AG20443 (cell line): ENCODE results near the gene DDR1.
"Not testable (repeated sequence)": the region's sequence is repeated elsewhere in the genome, so short reads cannot be mapped to it uniquely, and the experiment has no call there.

Source experiments
- DNase-seq: peaks from one replicate; pipeline ENCODE4 v3.0.0; 2012; ENCODE audit warnings: low spot score, mixed read lengths

The DDR1 gene

DNA sequence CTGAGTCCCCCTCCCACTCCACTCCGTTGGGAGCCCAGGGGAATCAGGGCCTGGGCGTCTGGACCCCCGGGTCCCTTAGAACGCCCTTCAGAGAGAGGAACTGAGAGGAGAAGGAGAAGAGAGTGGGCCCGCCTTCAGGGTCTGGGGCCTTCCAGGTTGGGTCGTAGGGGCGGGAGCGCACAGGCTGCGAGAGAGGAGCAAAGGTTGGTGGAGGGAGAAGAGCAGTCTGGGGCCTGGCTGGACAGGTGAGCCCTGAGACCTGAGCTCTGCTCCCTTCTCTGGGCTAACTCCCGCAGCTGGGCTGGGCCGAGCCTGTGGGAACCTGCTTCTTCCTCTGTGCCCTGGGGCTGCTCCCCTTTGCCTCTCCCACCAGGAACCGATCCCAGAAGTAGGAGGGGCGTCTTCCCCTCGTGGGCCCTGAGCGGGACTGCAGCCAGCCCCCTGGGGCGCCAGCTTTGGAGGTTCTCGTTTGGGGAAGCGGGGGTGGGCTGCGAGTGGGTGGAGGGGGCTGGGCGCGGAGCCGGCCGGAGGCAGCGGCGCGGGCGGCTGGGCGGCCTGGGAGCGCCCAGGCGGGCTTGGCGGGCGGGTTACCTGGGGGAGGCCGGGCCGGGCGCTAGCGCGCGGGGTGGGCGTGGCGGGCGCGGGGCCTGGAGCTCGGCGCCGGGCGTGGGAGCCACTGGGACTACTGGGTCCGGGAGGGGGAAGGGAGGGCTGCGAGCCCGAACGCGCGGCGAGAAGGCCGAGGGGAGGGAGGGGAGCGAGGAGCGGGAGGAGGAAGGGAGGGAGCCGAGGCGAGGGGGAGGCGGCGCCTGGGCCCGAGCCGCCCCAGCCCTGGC, at the start of gene DDR1:
TSS of gene DDR1 (plus strand) at position 835 of the 836 bp plus-strand sequence. CDS start 4,211 bp downstream, outside the sequence.
- DNase-seq, result peak; percentile 87

DNA sequence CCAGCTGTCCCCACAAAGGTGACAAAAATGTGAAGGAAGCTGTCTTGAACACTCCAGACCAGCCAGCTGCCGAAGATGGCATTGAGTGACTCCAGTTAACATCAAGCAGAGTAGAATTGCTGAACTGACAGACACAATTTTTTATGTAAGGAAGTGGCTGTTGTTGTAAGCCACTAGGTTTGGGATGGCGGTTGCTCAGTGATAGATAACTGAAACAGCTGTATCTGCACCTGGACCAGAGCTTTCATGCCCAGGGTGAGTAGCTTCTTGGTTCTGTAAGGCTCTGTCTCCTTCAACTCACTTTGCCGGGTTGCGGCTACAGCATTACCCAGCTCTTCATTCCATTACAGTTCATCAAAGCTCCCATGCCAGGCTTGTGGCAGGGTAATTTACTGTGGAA, 49.7 kb upstream of the DDR1 start:
- no peak for DNase-seq

DNA sequence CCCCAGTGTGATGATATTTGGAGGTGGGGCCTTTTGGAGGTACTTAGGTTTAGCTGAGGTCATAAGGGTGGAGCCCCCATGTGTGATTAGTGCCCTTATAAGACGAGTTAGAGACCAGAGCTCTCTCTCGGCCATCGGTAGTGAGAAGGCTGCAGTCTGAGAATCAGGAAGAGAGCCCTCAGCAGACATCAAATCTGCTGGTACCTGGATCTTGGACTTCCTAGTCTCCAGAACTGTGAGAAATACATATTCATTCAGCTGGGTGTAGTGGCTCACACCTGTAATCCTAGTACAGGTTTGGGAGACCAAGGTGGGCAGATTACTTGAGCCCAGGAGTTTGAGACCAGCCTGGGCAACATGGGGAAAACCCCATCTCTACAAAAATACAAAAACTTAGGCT, 48.7 kb upstream of the DDR1 start:
- no peak for DNase-seq

DNA sequence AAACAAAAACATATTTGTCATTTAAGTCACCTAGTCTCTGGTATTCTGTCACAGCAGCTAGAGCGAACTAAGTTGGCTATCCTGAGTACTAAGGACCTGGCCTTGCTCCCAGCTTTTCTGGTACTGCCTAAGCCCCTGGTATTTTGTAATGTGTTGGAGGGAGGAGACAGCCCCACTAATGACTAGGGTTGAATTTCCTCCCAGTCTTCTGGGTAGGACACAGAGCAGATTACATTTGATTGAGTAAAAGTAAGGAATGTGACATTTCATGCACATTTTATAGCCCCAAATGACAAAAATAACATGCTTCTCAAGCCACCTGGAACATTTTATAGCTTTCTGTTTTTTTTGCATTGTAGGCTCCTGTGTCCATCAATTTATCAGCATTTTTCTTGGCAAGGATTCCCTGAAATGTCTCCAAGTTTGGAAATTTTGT, 47.9 kb upstream of the DDR1 start:
- peak; percentile 81 for DNase-seq

DNA sequence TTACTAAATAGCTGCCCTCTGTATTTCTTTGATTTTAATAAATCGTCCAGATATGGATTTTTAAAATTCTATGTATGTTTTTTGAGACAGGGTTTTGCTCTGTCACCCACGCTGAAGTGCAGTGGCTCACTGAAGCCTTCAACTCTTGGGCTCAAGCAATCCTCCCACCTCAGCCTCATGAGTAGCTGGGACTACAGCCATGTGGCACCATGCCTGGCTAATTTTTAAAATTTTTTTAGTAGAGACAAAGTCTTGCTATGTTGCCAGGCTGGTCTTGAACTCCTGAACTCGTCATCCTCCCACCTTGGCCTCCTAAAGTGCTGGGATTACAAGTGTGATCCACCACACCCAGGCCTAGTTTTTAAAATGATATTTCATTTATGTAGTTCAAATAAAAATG, 47.4 kb upstream of the DDR1 start:
- DNase-seq, result no peak

DNA sequence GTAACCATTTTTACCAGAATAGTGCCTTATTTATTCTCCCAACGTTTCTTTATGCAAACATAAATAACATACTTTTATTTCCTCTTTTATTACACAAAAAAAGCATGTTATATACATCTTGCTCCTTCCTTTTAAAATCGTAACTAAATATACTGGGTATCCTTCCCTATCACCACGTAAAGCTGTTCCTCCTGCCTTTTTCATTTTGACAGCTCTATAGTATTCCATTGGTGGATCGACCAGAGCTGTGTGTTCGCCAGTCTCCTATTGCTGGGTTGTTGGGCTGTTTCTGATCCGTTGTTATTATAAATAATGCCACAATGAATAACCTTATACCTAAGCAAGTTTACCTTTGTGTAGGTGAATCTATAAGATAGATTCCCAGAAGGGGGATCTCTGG, 46.9 kb upstream of the DDR1 start:
- no peak for DNase-seq

DNA sequence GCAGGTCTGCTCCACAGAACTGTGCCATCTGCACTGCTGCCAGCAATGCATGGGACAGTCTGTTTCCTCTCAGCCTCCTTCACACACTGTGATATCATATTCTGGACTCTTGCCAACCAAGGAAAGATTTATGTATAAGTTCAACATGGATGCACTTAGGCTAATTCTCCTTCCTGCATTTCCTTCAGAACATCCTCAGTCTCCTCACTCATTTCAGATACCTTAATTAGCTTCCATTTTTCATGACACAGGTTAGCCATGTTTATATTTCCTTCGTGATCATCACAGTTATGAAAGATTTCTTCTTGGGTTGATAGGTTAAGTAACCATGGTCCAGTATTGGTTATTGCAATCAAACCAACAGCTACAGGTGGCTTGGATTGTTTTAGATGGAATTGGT, 46.4 kb upstream of the DDR1 start:
- DNase-seq, result no peak

DNA sequence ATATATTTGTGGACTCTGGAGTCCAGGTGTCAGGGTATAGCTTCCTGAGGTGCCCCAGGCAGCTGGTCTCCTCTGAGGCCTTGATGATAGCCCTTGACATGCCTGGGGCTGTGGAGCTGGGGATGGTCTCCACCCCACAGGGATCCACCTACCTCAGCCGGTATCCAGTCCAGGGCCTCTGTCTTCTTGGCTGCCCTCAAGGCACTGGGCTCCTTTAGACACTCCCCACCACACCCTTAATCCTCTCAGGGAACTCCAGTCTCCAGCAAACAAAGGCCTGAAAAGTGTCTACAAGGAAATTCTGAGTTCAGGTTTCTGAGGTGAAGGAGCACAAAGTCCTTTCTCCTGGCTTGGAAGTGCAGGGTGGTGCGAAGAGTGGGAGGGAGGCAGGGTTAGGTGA, 44.6 kb upstream of the DDR1 start:
- no peak for DNase-seq

DNA sequence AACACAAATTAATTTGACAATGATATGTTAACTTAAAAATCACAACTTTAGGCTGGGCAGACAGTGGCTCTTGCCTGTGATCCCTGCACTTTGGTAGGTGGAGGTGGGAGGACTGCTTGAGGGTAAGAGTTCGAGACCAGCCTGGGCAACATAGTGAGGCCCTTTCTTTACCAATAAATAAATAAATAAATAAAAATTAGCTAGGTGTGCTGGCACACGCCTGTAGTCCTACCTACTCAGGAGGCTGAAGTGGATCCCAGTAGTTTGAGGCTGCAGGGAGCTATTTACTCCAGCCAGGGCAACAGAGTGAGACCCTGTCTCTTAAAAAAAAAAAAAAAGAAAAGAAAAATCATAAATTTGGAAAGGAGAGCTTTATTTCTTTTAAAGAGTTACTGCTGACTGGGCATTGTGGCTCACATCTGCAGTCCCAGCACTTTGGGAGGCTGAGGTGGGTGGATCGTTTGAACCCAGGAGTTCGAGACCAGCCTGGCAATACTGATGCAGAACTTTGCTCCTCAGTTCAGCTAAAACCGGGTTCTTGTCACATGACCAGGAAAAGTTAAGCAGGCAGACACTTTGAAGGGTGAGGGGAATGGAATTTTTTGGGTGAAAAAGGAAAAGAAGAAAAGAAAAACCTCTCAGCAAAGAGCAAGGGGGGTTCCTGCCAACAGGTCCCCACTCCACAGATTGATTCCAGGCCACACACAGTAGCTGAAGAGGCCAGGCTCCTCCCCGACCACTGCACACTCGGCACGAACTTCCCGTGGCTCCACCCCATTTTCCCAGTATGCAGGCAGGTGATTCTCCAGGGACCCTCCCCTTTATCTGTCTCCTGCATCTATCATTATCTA, 44.0 kb upstream of the DDR1 start:
- DNase-seq, result no peak

DNA sequence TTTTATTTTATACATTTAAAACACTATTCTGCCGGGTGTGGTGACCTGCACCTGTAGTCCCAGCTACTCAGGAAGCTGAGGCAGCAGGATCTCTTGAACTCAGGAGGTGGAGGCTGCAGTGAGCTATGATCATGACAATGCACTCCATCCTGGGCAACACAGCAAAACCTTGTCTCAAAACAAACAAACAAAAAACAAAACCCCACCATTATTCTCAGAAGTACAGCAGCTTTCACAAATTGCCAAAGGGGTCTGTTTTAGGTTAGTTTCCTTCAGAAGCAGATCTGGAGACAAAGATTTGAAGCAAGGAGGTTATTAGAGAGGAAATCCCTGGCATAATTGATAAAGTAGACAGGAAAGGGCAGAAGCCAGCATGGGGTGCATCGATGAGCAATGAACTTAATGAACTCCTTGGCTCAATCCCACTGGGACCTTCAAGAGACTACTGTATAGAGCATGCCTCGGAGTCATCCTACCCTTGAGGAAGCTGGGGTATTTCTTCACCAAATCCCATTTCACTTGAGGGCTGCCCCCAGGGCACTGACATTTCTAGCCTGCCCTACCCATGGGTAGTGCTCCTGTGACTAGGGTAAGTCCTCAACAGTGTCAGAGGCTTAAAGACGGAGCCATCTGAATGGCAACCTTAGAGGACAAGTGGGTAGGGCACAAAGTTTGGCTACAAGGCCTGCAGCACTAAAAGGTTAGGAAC, 43.2 kb upstream of the DDR1 start:
- DNase-seq, result no peak

DNA sequence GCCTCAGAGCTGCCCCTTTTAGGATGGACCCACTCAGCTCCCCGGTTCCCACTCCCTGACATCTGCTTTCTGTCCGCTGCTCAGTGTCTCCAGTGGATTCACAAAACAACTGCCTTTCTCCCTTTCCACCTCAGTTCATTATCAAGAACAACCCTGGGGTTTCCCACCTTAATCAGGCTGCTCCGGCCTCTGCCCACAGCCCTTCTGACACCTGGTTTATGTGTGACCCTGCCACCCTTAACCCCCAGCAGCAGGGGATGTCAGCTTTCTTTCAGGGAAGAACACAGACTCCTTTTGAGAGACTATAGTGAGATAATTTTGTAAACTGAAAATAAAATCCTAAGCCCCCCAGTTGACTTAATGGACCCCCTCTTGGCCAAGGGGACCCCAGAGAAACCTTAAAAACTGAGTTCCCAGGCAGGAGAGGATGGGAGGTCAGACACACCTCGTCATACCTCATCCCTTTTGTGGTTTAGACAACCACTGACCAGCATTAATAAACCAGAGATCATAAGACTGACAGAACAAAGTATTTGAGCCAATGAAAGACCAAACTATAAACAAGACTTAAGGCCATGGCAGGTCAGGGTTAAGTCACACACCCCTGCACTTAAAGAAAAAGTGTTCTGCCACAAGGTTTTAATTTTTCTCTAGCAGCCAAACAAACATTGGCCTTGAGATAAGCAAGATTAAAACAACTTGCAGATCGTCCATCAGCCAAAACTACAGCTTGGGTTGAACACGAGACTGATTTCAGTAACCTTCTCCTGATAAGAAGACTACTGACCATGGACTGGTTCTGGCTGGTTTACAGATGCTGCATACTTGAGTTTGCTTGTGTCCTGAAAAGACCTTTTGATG, 42.4 kb upstream of the DDR1 start:
- no peak for DNase-seq

DNA sequence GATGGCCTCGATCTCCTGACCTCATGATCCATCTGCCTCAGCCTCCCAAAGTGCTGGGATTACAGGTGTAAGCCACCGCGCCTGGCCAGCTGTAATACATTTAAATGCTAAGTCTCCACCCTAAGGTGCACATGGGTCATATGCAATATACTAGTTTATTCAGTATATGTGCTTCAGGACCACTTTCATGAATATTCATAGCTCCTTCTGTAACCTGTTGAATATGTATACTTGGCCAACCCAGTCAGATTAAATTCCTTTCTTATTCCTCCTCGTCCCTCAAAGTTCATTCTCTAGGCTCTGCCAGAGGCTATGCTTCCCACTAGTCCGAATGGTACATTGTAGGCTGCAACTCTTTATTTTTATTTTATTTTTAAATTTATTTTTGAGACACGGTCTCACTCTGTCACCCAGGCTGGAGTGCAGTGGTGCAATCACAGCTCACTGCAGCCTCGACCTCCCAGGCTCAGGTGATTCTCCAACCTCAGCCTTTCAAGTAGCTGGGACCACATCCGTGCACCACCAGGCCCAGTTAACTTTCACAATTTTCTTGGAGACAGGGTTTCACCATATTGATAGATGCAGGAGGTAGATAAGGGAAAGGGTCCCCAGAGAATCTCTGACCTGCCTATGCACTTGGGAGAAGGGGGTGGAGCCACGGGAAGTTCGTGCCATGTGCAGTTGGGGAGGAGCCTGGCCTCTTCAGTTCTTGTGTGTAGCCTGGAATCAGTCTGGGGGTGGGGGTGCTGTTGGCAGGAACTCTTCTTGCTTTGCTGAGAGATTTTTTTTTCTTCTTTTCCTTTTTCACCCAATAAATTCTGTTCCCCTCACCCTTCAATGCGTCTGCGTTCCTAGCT, 41.3 kb upstream of the DDR1 start:
- no peak for DNase-seq

DNA sequence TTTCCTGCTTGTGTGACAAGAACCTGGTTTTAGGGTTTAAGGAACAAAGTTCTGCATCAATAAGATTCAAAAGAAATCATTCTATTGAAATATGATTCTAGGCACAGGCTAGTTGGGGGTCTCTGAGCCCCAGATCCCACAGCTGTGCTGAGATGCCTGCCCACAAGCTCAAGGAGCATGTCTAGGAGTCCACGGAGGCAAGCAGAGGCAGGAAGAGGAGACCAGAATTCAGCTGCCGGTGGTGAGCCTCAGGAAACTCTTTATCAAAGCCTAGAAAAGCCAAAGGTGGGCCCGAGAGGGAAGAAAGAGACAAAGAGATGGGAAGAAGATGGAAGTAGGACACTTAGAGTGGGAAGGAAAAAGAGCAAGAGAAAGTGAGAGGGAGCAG, 40.7 kb upstream of the DDR1 start:
- no peak for DNase-seq

DNA sequence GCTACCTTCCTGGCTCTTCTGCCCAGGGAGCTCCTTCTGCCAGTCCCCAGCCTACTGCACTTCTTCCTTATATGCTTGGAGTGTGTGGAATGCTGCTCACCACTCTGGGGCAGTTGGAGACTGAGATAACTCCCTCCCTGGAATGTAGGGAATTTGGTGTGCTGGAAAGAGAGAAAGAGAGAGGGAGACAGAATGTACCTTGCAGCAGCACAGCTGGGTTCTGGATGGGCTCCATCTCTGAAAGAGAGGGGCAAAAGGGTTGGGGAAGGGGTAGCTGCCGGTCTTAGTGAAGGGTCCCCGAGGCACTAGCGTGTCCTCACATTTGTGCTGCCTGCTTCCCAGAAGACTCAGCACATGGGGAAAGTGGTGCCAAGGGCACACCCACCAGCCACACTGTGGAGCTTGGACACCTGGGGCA, 40.2 kb upstream of the DDR1 start:
- peak; percentile 78 for DNase-seq

DNA sequence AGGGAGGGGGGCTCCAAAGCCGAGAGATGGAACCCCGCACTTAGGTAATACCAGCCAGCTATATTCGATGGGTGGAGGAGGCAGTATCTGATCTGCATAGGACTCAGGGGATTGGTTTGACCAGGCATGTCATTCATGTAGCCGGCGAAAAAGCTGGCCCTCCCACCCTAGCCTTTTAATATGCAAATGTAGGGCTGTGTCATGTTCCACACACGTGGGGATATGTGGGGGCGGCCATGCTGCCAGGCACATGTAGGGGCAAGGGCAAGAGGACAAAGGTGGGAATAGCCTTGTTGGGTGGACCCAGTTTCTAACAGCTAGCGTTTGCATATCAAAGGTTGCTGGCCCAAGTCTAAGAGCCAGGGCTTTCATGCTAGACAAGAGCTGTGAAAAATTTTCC, 39.1 kb upstream of the DDR1 start:
- DNase-seq, result no peak

DNA sequence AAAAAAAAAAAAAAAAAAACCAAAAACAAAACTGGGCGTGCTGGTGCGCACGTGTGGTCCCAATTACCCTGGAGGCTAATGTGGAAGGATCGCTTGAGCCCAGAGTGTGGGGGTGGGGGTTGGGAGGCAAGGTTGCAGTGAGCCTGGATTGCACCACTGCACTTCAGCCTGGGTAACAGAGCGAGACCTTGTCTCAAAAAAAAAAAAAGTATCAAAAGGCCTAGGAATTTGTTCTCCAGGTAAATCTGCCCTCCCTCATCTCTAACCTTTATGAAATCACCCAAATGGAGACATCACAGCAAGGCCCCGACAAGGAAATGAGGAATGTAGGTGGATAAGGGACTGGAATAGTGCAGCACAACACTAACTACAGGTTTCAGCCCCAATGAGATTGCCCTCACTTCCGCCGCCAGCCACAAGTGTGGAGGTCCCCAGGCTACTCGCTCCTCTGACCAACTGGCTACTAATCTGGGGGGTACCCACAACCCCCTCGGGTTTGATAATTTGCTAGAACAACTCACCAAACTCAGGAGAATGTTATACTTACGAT, 36.8 kb upstream of the DDR1 start:
- no peak for DNase-seq

DNA sequence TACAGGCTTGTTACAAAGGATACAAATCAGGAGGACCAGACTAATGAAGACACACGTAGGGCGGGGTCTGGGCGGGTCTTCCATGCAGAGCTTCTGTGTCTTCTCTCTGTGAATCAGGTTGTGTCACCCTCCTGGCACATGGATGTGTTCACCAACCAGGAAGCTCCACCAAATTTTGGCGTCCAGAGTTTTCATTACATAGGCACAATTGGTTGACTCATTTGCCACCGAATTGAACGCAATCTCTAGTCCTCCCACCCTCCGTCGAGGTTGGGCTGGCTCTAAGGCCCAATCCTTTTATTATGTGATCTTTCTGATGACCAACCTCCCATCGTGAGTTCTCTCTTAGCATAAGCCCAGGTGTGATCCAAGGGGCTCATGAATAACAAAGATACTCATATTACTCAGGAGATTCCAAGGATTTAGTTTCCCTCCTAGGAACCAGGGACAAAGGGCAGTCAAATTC, 36.3 kb upstream of the DDR1 start:
- DNase-seq, result no peak

DNA sequence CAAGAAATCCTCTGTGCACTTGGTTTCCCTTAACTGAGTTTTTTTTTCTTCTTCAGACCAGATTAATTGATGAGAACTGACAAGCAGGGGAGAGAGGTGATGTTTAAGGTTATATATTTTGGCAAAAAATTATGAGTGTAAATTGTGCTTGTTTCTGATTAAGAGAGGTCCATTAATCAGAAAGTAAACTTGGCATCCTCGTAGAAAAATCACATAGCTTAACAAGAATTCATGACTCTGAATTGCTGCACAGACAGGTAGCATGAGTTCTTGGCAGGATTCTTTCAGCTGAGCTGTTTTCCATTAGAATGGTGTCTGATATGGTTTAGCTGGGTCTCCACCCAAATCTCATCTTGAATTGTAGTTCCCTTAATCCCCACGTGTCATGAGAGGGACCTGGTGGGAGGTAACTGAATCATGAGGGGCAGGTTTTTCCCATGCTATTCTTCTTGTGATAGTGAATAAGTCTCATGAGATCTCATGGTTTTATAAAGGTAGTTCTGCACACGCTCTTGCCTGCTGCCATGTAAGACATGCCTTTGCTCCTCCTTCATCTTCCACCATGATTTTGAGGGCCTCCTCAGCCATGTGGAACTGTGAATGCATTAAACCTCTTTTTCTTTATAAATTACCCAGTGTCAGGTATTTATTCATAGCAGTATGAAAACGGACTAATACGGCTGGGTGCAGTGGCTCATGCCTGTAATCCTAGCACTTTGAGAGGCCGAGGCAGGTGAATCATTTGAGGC, 34.2 kb upstream of the DDR1 start:
- DNase-seq, result no peak

DNA sequence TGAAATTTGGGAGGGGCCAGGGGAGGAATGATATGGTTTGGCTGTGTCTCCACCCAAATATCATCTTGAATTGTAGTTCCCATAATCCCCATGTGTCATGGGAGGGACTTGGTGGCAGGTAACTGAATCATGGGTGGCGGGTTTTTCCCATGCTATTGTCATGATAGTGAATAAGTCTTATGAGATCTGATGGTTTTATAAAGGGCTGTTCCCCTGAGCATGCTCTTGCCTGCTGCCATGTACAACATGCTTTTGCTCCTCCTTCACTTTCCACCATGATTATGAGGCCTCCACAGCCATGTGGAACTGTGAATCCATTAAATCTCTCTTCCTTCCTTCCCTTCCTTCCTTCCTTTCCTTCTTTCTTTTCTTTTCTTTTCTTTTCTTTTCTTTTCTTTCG, 31.9 kb upstream of the DDR1 start:
- DNase-seq, result not testable (repeated sequence)
